Ammon's horn (tissue), 1 donor: ENCODE measurements around the gene PTX4.

Source experiments
- DNase-seq: peaks from one replicate; pipeline ENCODE4 v3.0.0-alpha.2; 2016; ENCODE audit warnings: low spot score

PTX4 gene

GRCh38 chr16:1488619-1489018 lies at the start of gene PTX4:
PTX4 (minus strand) TSS chr16:1488944; CDS start chr16:1488909, 35 bp downstream.
- no peak for DNase-seq

GRCh38 chr16:1537763-1538289 lies 49.1 kb upstream of the PTX4 start:
- no peak for DNase-seq

- no peak for DNase-seq
These were observed 48.4 kb upstream of the PTX4 start for GRCh38 chr16:1537138-1537577.

- DNase-seq, result no peak
These were observed 47.9 kb upstream of the PTX4 start for GRCh38 chr16:1536601-1537000.

GRCh38 chr16:1535391-1536291 lies 46.9 kb upstream of the PTX4 start:
- DNase-seq, result no peak

- DNase-seq, result no peak
These were observed 45.6 kb upstream of the PTX4 start for GRCh38 chr16:1534021-1535020.

GRCh38 chr16:1533443-1533951 lies 44.8 kb upstream of the PTX4 start, which contains the start of gene TMEM204:
TMEM204 (plus strand) TSS chr16:1533666; CDS start chr16:1534276, 610 bp downstream.
- no peak for DNase-seq

GRCh38 chr16:1532771-1533170 lies 44.0 kb upstream of the PTX4 start:
- no peak for DNase-seq

GRCh38 chr16:1532081-1532760 lies 43.5 kb upstream of the PTX4 start:
- DNase-seq, result no peak

- DNase-seq, result no peak
These were observed 42.8 kb upstream of the PTX4 start for GRCh38 chr16:1531638-1531910.

GRCh38 chr16:1530883-1531637 lies 42.3 kb upstream of the PTX4 start:
- no peak for DNase-seq

GRCh38 chr16:1530349-1530882 lies 41.7 kb upstream of the PTX4 start:
- DNase-seq, result no peak

GRCh38 chr16:1528921-1529537 lies 40.3 kb upstream of the PTX4 start:
- no peak for DNase-seq

GRCh38 chr16:1527836-1528811 lies 39.4 kb upstream of the PTX4 start:
- no peak for DNase-seq

GRCh38 chr16:1526608-1527555 lies 38.1 kb upstream of the PTX4 start:
- DNase-seq, result no peak

- no peak for DNase-seq
These were observed 37.3 kb upstream of the PTX4 start for GRCh38 chr16:1525871-1526607.

GRCh38 chr16:1524366-1524765 lies 35.6 kb upstream of the PTX4 start:
- no peak for DNase-seq
